Kidney epithelial cell (primary cell): ENCODE measurements around the gene ACOT7. TPM values are rescaled to one million over a fixed set of nuclear protein-coding genes. Genes with fewer than 3 reads are reported as not detected.
A peak's percentile ranks its signal among the peaks of the same experiment; 100 is the strongest.

Source experiments
- DNase-seq: peaks from one replicate; pipeline ENCODE4 v3.0.0-alpha.2; 2010; ENCODE audit warnings: low read depth
- H3K27me3 ChIP-seq: 2 replicates; pipeline ENCODE4 v1.6.0; 2011; ENCODE audit warnings: low read length; ENCODE audit not compliant: control insufficient read depth, insufficient read depth
- H3K36me3 ChIP-seq: 2 replicates; pipeline ENCODE4 v1.5.1; 2011; ENCODE audit warnings: low read length; ENCODE audit not compliant: control insufficient read depth, insufficient read depth
- H3K4me3 ChIP-seq: 2 replicates; pipeline ENCODE4 v1.5.1; 2011; ENCODE audit warnings: low read depth, mild to moderate bottlenecking, control low read depth, low read length
- CTCF ChIP-seq: IDR thresholded peaks from 2 replicates; pipeline ENCODE4 v1.5.1; 2011; ENCODE audit warnings: mild to moderate bottlenecking, moderate library complexity, low read length, control low read depth, inconsistent platforms; ENCODE audit not compliant: insufficient read depth, poor library complexity, severe bottlenecking
- total RNA-seq: library from RNA; depleted of rRNA; stranded (reverse); fragments of >200 nt; gene quantifications from 2 replicates; pipeline ENCODE4 v1.2.3, GENCODE V29; 2015

Gene ACOT7
- total RNA-seq, 1 donor from 2014 or later, result 79.8 TPM

GRCh38 chr1:6357243-6357936, 36.2 kb downstream of the ACOT7 start:
- no peak for DNase-seq
- Histone ChIP-seq H3K4me3 (no peak overlapping the region), H3K36me3 (no peaks in the 10 kb centered on the region), H3K27me3 (no peaks in the 10 kb centered on the region)
- TF ChIP-seq CTCF, result peak; percentile 37

- no peak overlapping the region for H3K4me3 ChIP-seq
- H3K36me3 ChIP-seq, result no peaks in the 10 kb centered on the region
- H3K27me3 ChIP-seq, result no peaks in the 10 kb centered on the region
- TF ChIP-seq CTCF, result no peak
- no peak for DNase-seq
Measured at GRCh38 chr1:6355621-6356020, 37.9 kb downstream of the ACOT7 start.

GRCh38 chr1:6354659-6355317, 38.8 kb downstream of the ACOT7 start:
- Histone ChIP-seq H3K36me3 (no peaks in the 10 kb centered on the region), H3K27me3 (no peaks in the 10 kb centered on the region), H3K4me3 (no peak overlapping the region)
- no peak for DNase-seq
- TF ChIP-seq CTCF, result no peak

GRCh38 chr1:6353955-6354658, 39.5 kb downstream of the ACOT7 start:
- H3K4me3 ChIP-seq, result no peak overlapping the region
- no peak for DNase-seq
- no peaks in the 10 kb centered on the region for H3K27me3 ChIP-seq
- no peak for TF ChIP-seq CTCF
- no peaks in the 10 kb centered on the region for H3K36me3 ChIP-seq

GRCh38 chr1:6353619-6353954, 40.0 kb downstream of the ACOT7 start:
- no peak for TF ChIP-seq CTCF
- Histone ChIP-seq H3K36me3 (no peaks in the 10 kb centered on the region), H3K4me3 (no peak overlapping the region), H3K27me3 (no peaks in the 10 kb centered on the region)
- no peak for DNase-seq
